T-helper 9 cell (primary cell): ENCODE data around the gene SSMEM1.
"Not testable (repeated sequence)": the region's sequence is repeated elsewhere in the genome, so short reads cannot be mapped to it uniquely, and the experiment has no call there.

ENCODE experiments used
- DNase-seq: peaks from one replicate; pipeline ENCODE4 v3.0.0-alpha.2; 2020
- total RNA-seq, 2 donors: gene quantifications; one replicate each; lab custom pipeline; 2026; lab: John Stamatoyannopoulos, UW

Gene SSMEM1, protein sequence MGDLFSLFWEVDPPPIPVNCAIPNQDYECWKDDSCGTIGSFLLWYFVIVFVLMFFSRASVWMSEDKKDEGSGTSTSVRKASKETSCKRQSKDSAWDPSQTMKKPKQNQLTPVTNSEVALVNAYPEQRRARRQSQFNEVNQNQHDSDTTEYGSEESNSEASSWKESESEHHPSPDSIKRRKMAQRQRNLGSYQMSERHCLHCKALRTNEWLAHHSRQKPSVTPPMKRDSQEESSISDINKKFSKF
- total RNA-seq, result 0 reads per million in 2 donors

GRCh38 chr7:130207642-130208041 is at the start of gene SSMEM1:
Gene SSMEM1, plus strand, starts transcription at chr7:130207860. Its CDS starts 51 bp downstream, at chr7:130207911.
- no peak for DNase-seq

GRCh38 chr7:130160023-130160422 is 47.6 kb upstream of the SSMEM1 start:
- no peak for DNase-seq

DNA sequence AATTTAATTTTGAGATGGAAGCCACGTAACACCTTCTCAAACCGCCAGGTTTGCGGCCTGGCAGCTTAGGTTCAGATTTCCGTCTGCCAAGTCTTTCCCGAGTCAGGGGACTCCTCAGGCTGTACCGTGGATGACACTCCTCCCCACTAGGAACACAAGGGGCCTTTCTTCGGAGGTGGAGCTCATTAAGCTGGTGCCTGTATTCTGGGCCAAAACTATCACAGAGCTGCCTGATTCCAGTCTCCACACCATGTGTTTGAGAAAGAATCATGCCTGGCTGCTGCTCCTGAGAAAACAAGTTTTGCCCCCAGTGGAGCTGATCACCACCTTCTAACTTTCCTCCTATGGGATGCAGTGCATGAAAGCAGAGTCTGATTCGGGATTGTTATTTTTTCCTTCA is 47.2 kb upstream of the SSMEM1 start:
- no peak for DNase-seq

DNA sequence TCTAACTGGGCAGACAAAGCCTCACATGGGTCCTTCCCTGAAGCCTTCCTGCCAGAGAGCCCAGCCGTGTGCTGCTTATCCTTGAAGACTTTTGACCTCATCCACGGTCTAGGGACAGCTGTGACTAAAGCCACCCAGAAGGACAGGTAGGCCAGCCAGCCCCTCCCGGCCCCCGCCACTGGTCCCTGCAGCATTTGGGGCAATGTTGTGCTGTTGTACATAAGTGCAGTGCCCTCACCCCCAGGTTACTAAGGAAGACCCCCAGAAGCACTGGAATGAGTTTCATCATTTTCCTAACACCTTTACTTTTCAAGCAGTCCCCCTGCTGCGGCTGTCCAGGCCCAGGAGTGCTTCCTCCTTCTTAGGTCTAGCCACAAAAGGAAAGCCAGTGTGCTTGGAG is 45.5 kb upstream of the SSMEM1 start:
- DNase-seq, result no peak

GRCh38 chr7:130174237-130174959 is 33.3 kb upstream of the SSMEM1 start:
- DNase-seq, result no peak

- DNase-seq, result no peak
These were observed 29.4 kb upstream of the SSMEM1 start for GRCh38 chr7:130178251-130178650.

GRCh38 chr7:130179631-130180030 is 28.0 kb upstream of the SSMEM1 start:
- DNase-seq, result no peak

GRCh38 chr7:130180571-130181262 is 26.9 kb upstream of the SSMEM1 start:
- DNase-seq, result no peak

DNA sequence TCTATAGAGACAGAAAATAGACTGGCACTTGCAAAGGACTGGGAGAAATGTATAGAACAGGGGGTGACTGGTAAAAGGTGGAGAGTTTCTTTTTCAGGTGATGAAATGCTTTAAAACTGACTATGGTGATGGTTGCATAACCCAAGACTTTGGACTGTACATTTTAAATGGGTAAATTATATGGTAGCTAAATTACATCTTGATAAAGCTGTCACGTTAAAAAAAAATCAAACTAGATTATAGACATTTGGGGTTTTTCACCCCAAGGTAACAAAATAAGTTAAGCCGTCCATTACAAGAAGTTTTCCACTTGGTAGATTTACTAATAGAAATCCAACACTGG is 26.4 kb upstream of the SSMEM1 start:
- DNase-seq, result no peak

GRCh38 chr7:130182990-130183389 is 24.7 kb upstream of the SSMEM1 start:
- DNase-seq, result no peak

DNA sequence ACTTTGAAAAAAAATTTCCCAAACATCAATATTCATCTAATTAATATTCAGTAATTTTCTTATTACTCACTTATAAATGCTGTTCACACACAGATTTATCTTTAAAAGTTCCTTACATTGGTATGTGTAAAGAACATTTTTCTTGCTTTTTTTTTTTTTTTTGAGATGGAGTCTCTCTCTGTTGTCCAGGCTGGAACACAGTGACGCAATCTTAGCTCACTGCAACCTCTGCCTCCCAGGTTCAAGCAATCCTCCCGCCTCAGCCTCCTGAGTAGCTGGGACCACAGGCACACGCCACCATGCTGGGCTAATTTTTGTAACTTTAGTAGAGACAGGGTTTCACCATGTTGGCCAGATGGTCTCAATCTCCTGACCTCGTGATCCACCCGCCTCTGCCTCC is 23.3 kb upstream of the SSMEM1 start:
- DNase-seq, result not testable (repeated sequence)

GRCh38 chr7:130187360-130187759 is 20.3 kb upstream of the SSMEM1 start:
- no peak for DNase-seq

DNA sequence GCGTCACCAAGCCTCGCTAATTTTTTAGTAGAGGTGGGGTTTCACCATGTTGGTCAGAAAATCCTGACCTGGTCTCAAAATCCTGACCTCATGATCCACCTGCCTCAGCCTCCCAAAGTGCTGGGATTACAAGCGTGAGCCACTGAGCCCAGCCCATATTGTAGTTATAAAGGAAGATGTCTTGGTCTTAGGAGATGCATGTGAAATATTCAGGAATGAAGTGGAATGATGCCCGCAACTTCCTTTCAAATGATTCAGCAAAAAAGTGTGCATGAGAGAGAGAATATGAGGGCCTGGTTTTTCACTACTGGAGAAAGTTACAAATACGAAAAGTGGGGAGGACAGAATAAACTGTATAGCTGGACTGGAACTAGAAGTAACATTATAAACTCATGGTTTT is 18.3 kb upstream of the SSMEM1 start:
- no peak for DNase-seq

DNA sequence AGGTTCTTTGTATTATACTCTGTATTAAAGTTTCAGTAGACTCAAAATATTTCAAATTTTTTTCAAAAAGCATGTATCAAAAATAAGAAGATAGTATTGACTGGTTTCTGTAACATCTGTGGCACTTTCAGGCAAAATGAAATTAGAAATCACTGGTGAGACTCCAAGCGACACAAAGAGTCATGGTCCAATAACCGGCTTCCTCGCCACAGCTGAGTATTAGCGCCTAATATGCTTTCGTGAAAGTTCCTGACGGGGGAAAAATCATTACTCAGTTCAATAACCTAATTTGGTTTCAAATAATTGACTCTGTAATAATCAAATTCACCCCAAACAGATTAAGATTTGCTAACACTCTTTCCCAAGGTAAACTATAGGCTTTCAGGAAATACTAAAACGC is 15.9 kb upstream of the SSMEM1 start:
- no peak for DNase-seq

DNA sequence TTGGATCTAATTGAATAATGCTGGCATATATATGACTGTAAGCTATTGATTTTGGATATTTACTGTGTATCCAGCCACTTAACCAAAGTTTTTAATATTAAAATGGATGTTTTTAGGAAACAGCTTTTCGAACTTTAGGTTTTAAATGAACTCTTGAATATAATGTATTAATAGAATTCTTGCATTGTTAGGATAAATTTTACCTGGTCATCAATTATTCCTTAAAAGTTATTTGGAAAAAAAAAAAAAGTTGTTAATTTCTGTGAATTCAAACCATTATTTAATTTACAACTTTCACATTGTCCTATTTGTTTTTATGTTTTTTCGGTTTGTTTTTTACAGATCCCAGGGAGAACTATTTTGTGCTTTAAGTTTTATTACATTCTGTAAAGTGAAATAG is 12.3 kb upstream of the SSMEM1 start:
- DNase-seq, result no peak

GRCh38 chr7:130196476-130196875 is 11.2 kb upstream of the SSMEM1 start:
- DNase-seq, result no peak

- DNase-seq, result no peak
These were observed 10.6 kb upstream of the SSMEM1 start for GRCh38 chr7:130197094-130197493.

DNA sequence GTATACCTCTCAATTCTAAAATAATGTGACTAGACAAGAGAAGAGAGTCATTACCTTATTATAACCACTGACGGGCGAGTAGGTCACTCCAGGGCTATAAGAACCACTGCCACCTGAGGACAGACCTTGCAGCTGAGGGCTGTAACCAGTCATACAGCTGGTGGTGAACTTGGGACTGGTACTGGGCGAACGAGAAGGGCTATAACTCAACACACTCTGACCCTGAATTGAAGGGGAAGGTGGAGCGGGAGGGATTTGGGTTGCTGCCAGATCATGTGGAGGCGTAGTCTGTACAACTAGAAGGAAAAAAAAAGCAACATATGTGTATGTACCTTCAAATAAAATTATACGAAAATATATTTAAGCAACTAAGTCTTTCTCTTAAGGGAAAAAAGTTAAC is 5.9 kb upstream of the SSMEM1 start:
- DNase-seq, result no peak

- peak; percentile 87 for DNase-seq
These were observed 2.3 kb upstream of the SSMEM1 start, which contains the start of gene TMEM209 for GRCh38 chr7:130205084-130205947. Gene TMEM209, minus strand, starts transcription at chr7:130205406. Its CDS starts 31 bp downstream, at chr7:130205375.

DNA sequence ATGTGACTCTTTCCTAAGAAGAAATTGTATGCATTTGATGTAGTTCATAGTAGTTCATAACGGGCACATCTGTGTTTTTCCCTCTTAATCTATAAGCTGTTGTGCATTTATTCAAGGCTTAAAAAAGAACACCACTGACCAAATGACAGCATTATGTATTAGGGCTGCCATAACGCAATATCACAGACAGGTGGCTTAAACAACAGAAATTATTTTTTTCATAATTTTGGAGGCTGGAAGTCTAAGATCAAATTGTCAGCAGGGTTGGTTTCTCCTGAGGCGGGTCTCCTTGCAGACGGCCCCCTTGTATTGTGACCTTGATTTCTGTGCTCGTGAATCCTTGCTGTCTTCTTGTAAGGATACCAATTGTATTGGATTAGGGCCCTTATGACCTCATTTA is 627 bp upstream of the SSMEM1 start:
- no peak for DNase-seq

GRCh38 chr7:130208516-130208915 is 856 bp downstream of the SSMEM1 start:
- no peak for DNase-seq

DNA sequence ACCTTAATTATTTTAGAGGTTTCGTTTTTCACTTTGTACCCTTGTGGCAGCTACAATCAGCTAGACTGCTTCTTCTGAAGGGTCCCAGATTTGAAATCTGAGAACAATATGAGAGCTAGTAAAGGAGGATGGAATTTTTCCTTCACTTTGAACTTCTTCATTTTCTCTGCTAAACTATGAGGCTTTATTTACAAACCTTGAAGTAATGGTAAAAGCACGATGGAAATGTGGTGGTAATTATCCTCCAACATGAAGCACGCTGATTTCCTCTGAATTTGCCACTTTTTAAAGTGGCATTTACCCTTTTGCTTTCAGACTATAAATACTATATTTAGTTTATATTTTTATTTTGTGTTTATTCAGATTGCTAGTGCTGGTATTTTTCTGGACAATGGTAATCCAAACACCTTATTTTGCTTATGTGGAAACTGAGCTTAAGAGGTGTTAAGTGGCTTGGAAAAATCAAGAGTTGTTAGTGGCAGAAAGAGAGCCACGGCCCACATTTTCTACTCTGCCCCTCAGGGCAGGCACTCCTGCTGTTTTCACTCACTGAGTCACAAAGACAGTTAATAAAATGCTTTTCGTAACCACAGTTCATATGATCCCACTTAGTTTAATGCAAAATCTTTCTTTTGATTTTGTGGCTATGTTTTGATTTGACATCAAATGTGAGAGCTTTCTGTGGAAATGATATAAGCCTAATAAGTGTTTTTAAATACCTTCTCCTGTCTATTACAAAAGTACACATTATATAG is 2.7 kb downstream of the SSMEM1 start:
- DNase-seq, result no peak
